HG02798 (cell line): ENCODE measurements around the gene SLIT3.

Experiments used
- ATAC-seq: cut with Tn5 transposase; IDR thresholded peaks from one replicate; pipeline ENCODE4 v1.9.1; 2021; ENCODE audit warnings: mild to moderate bottlenecking; ENCODE audit not compliant: unreplicated experiment, poor library complexity

The SLIT3 gene

DNA sequence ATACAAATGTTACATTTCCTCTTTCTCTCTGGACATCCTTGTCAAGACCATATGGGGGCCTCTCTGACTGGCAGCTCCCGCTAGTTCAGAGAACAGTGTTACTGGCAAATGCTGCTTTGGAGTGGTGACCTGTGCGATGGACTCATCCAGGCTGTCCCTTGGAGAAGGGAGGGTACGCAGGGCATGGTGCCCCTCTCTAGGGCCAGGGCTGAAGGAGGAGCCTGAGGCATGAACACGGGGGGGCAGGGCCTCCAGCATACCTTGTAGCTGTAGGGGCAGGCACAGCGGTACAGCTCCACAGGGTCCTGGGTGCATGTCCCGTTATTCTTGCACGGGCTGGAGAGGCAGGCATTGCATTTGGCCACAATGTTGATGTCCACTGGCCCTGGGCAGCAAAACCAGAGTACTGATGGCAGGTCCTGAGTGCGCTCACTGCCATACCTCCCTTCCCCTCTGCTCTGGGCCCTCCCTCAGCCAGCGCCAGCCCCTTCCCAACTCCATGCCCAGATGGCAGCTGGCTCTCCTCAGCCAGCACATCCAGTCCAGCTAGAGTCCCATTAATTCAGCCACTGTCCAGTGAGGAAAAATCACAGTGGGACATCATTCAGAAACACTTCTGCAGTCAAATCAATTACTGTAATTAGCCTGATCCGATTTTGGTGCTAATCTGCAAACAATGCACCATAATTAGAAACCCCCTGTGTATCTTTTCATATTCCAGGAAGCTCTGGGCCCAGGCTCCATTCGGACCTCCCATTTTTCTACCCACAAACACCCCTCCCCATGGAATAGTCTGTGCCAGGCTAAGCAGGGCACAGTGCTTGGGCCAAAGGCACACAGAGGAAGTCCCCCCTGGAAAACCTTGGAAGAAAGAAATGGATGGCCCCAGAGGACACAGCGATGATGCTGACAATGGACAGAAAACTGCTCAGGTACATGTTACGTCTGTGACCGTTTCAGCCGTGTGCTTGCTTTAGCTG, 592.9 kb downstream of the SLIT3 start:
- no peak for ATAC-seq

GRCh38 chr5:168706655-168707069, 594.3 kb downstream of the SLIT3 start:
- peak; percentile 44 for ATAC-seq

DNA sequence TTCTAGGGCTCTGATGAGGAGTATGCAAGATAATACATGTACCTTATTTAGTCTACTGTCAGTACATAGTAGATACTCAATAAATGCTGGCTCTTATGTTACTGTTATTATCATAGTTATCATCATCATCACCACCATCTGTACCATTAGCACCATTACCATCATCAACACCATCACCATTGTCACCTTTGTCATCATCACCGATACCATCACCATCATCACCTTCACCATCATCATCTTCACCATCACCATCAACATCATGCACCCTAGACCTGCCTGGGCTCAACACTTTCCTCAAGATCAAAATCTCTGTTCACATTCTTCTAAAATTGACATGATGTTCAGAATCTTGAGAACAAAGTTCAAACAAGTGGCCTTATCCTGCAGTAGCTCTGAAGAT, 595.6 kb downstream of the SLIT3 start:
- ATAC-seq = no peak

GRCh38 chr5:168702511-168702910, 598.4 kb downstream of the SLIT3 start:
- no peak for ATAC-seq

- no peak for ATAC-seq
Observed at GRCh38 chr5:168701641-168702040, 599.3 kb downstream of the SLIT3 start.

GRCh38 chr5:168699002-168699401, 601.9 kb downstream of the SLIT3 start:
- ATAC-seq = no peak

- no peak for ATAC-seq
Observed at GRCh38 chr5:168697034-168697720, 603.8 kb downstream of the SLIT3 start.

DNA sequence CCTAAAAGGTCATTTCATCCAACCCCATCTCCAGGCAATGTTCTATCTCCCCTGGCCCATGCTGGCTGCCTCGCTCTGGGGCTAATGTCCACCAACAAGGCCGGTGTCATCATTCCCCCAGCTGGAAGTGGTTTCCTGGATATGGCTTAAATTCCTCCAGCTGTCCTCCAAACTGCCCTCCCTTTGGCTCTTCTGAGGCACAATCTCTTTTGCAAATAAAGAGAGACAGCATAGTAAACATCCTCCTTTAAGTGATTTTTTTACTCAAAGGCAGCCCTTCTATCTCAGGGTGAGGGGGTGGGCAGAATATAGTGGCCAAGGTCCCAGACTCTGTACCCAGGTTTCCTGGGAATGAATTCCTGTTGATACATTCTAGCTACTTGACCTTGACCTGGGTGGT, 604.3 kb downstream of the SLIT3 start:
- ATAC-seq = no peak

DNA sequence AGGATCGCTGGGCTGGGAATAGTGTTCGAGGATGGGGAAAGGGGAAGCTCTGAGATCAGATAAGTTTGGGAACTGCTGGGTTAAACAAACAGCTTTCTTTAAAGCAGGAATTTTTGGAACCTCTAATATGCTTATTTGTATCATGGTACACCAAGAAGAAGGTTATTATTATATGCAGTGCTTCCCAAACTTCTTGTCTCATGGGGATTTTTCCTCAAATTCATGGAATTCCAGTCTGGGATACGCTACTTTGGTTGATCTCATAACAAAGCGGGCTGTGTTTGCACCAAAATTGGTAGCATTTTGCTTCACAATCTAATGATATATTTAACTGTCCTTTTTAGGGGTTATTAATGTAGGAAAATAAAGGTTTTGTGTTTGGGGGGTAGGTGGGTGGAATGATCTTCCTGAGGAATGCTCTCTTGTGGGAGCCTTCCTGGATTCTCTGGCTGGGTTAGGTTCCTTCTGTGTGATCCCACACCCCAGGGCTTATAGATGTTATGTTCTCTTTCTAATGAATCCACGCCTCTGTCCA, 605.6 kb downstream of the SLIT3 start:
- no peak for ATAC-seq

DNA sequence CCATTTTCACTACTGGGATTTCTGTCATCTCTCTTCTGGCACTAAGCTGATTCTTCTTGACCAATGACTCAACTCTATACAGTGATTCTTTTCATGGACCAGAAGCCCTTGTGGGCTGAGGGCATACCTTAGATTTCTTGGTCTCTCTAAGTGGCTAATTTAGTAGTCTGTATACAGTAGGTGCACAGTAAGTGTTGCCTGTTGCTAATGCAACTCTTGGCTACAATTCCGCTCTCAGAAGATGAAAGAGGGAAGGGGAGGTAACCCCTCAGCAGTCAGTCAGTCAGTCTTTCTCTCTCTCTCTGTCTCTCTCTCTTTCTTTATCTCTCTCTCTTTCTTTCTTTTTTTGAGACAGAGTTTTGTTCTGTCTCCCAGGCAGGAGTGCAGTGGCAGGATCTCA, 606.6 kb downstream of the SLIT3 start:
- no peak for ATAC-seq

- no peak for ATAC-seq
Observed at GRCh38 chr5:168693883-168694282, 607.1 kb downstream of the SLIT3 start.

GRCh38 chr5:168693297-168693696, 607.6 kb downstream of the SLIT3 start:
- ATAC-seq = no peak

DNA sequence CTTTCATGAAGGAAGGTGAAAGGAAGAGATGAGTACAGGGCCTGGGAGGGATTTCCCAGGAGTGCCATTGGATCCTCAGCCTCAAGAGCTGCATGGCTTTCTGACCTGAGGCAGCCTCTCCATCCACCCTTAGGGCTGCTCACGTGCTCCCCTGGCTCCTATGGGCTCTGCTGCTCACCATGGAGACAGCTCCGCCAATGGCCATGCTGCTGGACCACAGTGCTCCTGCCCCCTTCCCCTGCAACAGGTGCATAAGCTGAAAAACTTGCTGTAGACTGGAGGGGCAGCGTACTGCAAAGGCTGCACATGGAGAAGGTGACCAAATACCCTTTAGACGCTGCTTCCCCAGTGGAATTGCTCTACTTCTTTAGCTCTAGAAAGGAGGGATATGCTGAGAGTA, 609.0 kb downstream of the SLIT3 start:
- no peak for ATAC-seq

- no peak for ATAC-seq
Observed at GRCh38 chr5:168689260-168689659, 611.7 kb downstream of the SLIT3 start.

GRCh38 chr5:168686837-168687236, 614.1 kb downstream of the SLIT3 start:
- ATAC-seq = no peak

- ATAC-seq = no peak
Observed at GRCh38 chr5:168685566-168685965, 615.4 kb downstream of the SLIT3 start.

DNA sequence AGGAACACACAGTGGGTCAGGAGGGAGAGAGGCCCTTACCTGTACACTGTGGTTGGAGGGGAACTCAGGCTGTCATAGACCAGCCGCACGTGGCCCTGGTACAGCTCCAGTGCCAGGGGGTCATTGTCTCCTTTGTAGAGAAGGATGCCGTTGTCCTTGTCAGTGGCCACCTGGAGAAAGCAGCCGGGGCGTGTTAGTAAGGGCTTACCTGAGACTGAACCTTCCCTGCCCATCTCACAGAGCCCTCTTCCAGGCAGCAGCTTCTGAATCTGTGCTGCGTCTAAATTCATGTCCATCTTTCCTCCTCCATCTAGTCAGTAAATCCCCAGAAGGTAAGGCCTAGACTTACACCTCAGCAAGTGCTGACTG, 617.0 kb downstream of the SLIT3 start:
- no peak for ATAC-seq

- no peak for ATAC-seq
Observed at GRCh38 chr5:168683247-168683926, 617.6 kb downstream of the SLIT3 start.

DNA sequence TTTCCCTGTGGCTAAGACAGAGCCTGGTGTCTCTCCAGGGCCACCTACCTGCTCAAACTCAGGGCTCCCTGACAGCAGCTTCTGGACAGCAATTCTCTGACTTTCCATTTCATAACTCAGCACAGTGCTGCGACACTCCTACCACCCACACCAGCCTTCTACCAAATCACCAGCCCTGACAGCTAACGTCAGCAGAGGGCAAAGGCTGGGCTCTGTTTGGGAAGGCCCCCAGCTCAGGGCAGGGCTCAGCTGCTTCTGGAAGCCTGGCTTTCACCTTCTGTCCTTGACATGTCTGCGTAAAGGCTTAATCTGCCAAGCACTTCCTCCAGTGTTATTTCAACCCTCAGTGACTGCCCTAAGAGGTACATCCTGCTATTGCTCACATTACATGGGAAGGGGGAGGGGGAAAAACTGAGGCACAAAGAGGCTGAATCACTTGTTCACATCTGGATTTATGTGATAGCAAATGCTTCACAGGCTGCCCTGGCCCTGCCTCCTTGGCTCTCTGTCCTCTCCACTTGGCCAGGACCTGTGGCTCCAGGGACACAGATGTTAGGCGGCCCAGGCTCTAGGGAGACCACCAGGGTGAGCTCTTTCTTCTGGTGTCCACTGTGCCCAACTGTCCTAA, 619.3 kb downstream of the SLIT3 start:
- ATAC-seq = no peak

- no peak for ATAC-seq
Observed at GRCh38 chr5:168680395-168680794, 620.5 kb downstream of the SLIT3 start.
